ENCODE results near the gene SMARCC2.

DNA sequence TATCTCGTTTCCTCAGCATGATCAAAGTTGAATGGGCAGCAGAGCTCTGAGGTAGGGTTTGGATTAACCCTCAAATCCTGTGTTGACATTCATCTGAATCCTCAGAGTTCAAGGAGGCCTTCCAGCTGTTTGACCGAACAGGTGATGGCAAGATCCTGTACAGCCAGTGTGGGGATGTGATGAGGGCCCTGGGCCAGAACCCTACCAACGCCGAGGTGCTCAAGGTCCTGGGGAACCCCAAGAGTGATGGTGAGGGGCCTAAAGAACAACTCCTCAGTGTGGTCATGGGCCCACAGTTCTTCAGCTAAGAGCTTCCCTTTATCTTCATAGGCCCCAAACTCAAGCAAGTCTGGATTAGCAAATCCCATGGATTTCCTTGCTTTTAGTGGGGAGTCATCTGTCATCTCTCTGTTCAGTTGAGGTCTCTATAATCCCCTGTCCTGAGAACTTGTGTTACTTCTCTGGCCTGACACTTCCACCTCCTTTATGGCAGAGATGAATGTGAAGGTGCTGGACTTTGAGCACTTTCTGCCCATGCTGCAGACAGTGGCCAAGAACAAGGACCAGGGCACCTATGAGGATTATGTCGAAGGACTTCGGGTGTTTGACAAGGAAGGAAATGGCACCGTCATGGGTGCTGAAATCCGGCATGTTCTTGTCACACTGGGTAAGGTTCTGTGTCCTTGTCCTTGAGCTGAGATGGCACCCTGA is 29.6 kb downstream of the SMARCC2 start:
- TF ChIP-seq POLR2A (IDR thresholded peaks at IDR 0.05): no peak
- TF ChIP-seq, protein P1, sequence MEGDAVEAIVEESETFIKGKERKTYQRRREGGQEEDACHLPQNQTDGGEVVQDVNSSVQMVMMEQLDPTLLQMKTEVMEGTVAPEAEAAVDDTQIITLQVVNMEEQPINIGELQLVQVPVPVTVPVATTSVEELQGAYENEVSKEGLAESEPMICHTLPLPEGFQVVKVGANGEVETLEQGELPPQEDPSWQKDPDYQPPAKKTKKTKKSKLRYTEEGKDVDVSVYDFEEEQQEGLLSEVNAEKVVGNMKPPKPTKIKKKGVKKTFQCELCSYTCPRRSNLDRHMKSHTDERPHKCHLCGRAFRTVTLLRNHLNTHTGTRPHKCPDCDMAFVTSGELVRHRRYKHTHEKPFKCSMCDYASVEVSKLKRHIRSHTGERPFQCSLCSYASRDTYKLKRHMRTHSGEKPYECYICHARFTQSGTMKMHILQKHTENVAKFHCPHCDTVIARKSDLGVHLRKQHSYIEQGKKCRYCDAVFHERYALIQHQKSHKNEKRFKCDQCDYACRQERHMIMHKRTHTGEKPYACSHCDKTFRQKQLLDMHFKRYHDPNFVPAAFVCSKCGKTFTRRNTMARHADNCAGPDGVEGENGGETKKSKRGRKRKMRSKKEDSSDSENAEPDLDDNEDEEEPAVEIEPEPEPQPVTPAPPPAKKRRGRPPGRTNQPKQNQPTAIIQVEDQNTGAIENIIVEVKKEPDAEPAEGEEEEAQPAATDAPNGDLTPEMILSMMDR (IDR thresholded peaks at IDR 0.05 in 4 of 5, conservative IDR thresholded peaks at IDR 0.05 in 1 of 5): no peak
